Type B pancreatic cell (in vitro differentiated cells): Measurements from ENCODE around the gene HOXC10. TPM values are rescaled to one million over a fixed set of nuclear protein-coding genes. Genes with fewer than 3 reads are reported as not detected.

Experiments
- DNase-seq: peaks from one replicate; pipeline ENCODE4 v3.0.0; 2021; ENCODE audit warnings: mixed read lengths; ENCODE audit not compliant: unreplicated experiment; ENCODE audit errors: extremely low spot score
- H3K27ac Mint-ChIP-seq: 2 replicates; pipeline ENCODE4 v1.8.0; 2021; ENCODE audit warnings: mild to moderate bottlenecking, mixed read lengths
- H3K27me3 Mint-ChIP-seq: 2 replicates; pipeline ENCODE4 v1.8.0; 2021; ENCODE audit warnings: mixed read lengths
- H3K36me3 Mint-ChIP-seq: 2 replicates; pipeline ENCODE4 v1.8.0; 2021; ENCODE audit warnings: mixed read lengths
- H3K4me1 Mint-ChIP-seq: one replicate; pipeline ENCODE4 v1.8.0; 2021; ENCODE audit warnings: mixed read lengths; ENCODE audit not compliant: unreplicated experiment
- H3K4me3 Mint-ChIP-seq: 2 replicates; pipeline ENCODE4 v1.8.0; 2021; ENCODE audit warnings: mild to moderate bottlenecking, mixed read lengths
- H3K9me3 Mint-ChIP-seq: 2 replicates; pipeline ENCODE4 v1.8.0; 2021; ENCODE audit warnings: mixed read lengths
- total RNA-seq: library from RNA; stranded (reverse); gene quantifications from 2 replicates; pipeline ENCODE4 v1.2.1, GENCODE V29; 2021; ENCODE audit warnings: low replicate concordance
- TF ChIP-seq, protein P1 (sequence below): fragments of 200-600 bp; sonication (generic); conservative IDR thresholded peaks from 2 replicates; pipeline ENCODE4 v1.5.0; 2021; ENCODE audit warnings: antibody characterized with exemption, mild to moderate bottlenecking

HOXC10 gene
- total RNA-seq, 1 donor from 2014 or later = not detected

DNA sequence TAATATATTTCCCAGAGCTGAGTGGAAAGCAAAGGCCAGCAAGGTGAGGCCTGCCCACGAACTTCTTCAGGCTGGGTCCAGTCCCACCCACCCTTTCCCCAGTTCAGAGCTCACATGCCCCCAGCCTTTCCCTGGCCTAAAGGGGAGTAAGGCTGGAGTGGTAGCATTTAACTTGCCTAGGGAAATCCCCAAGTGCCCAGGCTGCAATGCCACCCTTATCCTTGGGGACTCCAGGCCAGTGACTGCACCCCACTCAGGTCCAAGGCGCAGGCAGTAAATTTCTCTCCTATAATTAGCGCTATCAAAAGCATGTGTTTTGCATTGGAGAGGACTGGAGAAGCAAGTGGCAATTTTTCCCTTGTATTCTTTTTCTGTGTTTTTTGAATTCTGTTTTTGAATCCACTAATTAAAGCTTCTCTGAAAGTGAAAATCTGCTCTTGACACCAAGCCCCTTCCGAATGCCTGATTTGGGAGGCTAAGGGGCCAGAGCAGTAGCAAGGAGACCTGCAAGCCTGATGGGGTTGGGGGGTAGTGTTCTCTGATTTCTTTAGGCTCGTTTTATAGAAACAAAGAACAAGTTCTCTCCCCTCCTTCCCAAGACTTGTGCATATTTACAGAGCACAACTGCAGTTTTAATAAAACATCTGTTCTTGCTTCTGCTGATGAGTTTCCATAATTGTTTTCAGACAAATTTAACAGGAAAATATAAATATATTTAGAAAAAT, 39.8 kb downstream of the HOXC10 start:
- H3K27ac Mint-ChIP-seq = no peak overlapping the region
- TF ChIP-seq, protein P1, sequence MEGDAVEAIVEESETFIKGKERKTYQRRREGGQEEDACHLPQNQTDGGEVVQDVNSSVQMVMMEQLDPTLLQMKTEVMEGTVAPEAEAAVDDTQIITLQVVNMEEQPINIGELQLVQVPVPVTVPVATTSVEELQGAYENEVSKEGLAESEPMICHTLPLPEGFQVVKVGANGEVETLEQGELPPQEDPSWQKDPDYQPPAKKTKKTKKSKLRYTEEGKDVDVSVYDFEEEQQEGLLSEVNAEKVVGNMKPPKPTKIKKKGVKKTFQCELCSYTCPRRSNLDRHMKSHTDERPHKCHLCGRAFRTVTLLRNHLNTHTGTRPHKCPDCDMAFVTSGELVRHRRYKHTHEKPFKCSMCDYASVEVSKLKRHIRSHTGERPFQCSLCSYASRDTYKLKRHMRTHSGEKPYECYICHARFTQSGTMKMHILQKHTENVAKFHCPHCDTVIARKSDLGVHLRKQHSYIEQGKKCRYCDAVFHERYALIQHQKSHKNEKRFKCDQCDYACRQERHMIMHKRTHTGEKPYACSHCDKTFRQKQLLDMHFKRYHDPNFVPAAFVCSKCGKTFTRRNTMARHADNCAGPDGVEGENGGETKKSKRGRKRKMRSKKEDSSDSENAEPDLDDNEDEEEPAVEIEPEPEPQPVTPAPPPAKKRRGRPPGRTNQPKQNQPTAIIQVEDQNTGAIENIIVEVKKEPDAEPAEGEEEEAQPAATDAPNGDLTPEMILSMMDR = no peak
- no peak overlapping the region for H3K4me3 Mint-ChIP-seq
- H3K36me3 Mint-ChIP-seq = peaks cover 4% of the 10 kb centered on the region
- DNase-seq = no peak
- H3K4me1 Mint-ChIP-seq = peaks cover 47% of the 10 kb centered on the region
- no peaks in the 10 kb centered on the region for H3K9me3 Mint-ChIP-seq
- H3K27me3 Mint-ChIP-seq = peaks cover 94% of the 10 kb centered on the region

DNA sequence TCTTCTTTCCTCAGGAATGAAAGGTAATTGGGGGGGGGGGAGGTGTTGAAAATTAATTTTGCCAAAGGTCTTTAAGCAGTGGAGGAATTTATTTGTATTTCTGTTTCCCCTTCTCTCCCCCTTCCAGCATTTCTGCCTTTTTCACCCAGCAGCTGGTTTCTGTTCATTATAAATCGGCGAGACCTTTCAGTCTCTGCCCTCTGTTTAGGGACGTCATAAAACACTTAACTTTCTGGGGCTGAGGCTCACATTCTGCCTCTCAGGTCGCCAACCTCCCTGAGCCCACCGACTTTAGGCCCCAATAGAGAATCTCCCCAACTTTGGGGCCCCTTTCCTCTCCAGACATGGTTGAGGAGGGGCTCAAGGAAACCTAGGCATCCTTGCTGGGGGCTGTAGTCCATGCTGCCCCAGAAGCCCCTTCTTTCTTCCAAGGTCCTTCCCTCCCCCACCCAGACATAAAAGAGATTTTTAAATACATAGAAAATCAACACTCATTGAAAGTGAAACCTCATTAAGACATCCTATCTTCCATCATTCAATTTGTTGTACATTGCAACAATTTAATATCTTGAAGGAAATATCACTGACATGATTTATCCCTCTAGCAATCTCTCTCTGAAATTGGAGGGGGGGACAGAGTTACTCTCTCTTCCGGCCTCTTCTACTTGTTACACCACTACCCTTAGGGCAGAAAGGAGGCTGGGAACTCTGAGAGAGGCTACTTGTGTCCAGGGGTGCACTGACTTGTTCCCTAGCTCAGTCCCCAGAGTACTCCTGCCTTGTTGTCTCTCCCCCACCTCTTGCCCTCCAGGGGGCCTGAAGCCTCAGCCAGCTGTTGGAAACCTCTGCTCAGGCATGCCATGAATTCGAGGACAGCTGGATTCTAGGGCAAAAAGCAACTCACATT, 40.8 kb downstream of the HOXC10 start:
- TF ChIP-seq, protein P1 = no peak
- peaks cover 50% of the 10 kb centered on the region for H3K4me1 Mint-ChIP-seq
- H3K27me3 Mint-ChIP-seq = peaks cover 93% of the 10 kb centered on the region
- no peak for DNase-seq
- no peak overlapping the region for H3K27ac Mint-ChIP-seq
- H3K9me3 Mint-ChIP-seq = no peaks in the 10 kb centered on the region
- peak overlapping the region; percentile 21 for H3K4me3 Mint-ChIP-seq
- H3K36me3 Mint-ChIP-seq = peaks cover 3% of the 10 kb centered on the region

DNA sequence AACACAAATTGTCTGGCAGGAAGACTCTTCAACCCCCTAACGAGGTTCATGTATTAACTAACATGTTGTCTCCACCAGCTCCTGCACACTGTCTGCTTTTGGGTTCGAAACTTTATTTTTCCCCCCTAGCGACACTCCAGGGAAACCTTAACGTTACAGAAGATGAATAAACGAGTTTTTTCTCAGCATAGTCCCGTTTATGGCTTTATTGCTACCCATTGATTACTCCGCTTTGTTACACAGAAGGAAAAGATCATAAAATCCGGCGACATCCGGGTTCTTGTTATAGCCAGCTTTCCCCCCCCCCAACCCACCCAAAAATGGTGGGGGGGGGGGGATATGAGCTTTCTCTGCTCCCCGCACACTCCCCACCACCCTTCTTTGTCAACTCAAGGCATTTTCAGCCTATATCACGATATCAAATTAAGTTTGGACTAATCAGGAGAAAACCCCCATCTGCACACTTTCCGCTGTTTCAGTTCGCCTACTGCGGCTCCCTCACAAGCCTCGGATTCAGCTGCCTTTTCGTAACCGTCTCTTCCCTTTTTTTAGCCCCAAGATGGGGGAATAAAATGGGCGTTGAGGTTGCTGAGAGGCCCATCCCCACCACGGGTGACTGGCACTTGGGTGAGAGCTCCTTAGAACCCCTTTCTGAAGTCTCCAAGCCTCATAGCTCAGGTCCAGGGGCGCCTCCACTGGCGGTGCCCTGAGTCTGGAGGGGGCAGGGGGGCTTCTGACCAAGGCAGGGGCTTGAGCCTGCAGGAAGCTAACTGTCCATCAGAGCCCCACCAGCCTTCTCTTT, 41.9 kb downstream of the HOXC10 start:
- H3K27me3 Mint-ChIP-seq = peaks cover 90% of the 10 kb centered on the region
- no peaks in the 10 kb centered on the region for H3K9me3 Mint-ChIP-seq
- TF ChIP-seq, protein P1 = no peak
- peaks cover 44% of the 10 kb centered on the region for H3K4me1 Mint-ChIP-seq
- H3K36me3 Mint-ChIP-seq = peaks cover 3% of the 10 kb centered on the region
- H3K27ac Mint-ChIP-seq = peak overlapping the region; percentile 72
- DNase-seq = no peak
- H3K4me3 Mint-ChIP-seq = peak overlapping the region; percentile 93

DNA sequence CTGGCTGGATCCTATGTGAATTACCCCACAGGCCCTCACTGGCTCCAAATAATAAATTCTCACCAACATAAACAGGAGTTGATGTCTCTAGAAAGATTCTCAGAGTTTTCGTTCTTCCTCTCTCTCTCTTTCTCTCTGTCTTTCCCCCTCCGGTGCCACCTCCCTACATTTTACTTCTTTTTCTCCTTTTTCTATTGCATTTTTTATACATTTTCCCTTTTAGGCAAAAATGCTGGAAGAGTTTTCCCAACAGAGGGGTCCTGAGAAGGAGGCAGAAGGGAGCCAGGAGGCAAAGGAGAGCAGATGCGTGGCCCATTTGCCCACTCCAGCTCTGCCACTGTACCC, 42.5 kb downstream of the HOXC10 start:
- DNase-seq = no peak
- TF ChIP-seq, protein P1 = no peak
- no peaks in the 10 kb centered on the region for H3K9me3 Mint-ChIP-seq
- H3K27me3 Mint-ChIP-seq = peaks cover 90% of the 10 kb centered on the region
- H3K27ac Mint-ChIP-seq = peak overlapping the region; percentile 57
- peaks cover 3% of the 10 kb centered on the region for H3K36me3 Mint-ChIP-seq
- H3K4me3 Mint-ChIP-seq = peak overlapping the region; percentile 93
- peaks cover 49% of the 10 kb centered on the region for H3K4me1 Mint-ChIP-seq
